SH-SY5Y (cell line): ENCODE results near the gene PPARGC1A.

ENCODE experiments used
- GATA2 ChIP-seq: IDR thresholded peaks from 2 replicates; pipeline ENCODE4 v1.6.1; 2011; ENCODE audit warnings: mild to moderate bottlenecking, low read depth, low read length
- GATA3 ChIP-seq: IDR thresholded peaks from 2 replicates; pipeline ENCODE4 v1.6.1; 2011; ENCODE audit warnings: low read depth, mild to moderate bottlenecking, low read length, moderate library complexity

PPARGC1A gene, protein sequence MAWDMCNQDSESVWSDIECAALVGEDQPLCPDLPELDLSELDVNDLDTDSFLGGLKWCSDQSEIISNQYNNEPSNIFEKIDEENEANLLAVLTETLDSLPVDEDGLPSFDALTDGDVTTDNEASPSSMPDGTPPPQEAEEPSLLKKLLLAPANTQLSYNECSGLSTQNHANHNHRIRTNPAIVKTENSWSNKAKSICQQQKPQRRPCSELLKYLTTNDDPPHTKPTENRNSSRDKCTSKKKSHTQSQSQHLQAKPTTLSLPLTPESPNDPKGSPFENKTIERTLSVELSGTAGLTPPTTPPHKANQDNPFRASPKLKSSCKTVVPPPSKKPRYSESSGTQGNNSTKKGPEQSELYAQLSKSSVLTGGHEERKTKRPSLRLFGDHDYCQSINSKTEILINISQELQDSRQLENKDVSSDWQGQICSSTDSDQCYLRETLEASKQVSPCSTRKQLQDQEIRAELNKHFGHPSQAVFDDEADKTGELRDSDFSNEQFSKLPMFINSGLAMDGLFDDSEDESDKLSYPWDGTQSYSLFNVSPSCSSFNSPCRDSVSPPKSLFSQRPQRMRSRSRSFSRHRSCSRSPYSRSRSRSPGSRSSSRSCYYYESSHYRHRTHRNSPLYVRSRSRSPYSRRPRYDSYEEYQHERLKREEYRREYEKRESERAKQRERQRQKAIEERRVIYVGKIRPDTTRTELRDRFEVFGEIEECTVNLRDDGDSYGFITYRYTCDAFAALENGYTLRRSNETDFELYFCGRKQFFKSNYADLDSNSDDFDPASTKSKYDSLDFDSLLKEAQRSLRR

DNA sequence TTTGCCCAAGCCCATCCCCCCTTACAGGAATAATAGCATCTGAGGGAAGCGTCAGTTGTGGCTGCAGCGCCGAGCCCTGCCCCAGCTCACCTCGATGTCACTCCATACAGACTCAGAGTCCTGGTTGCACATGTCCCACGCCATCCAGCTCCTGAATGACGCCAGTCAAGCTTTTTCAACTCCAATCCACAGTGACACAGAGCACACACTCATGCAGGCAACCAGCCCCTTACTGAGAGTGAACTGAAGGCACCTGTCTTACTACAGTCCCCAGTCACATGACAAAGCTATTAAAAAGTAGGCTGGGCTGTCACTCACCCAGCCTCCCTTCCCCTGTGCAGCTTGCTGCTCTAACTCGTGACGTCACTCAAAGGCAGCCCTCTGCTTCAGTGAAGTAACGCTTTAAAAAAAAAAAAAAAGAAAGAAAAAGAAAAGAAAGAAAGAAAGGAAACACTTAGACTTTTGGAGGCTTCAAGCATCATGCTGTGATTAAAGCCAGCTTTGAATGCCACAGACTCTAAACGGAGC, at the start of gene PPARGC1A:
PPARGC1A (minus strand) TSS at position 234 of the 528 bp plus-strand sequence; CDS start at position 144, 90 bp downstream.
- no peak for TF ChIP-seq GATA2
- no peak for TF ChIP-seq GATA3

DNA sequence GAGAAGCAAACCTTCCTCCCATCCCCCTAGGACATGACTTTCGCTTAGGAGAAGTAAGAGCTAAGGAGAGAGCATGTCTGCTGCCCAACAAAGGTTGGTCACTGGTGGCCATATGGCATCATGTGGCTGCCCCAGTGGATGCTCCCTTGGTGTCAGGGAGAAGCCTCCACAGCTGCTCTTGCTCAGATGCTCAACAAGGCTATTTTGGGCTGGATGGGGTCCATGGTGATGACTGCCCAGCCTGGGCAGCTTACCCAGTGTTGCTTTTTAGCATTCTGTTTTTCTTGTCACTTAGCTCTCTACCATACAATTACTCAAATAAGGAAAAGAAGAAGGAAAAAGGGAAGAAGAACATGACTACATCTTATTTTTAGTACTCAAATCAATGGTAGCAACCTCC, 48.9 kb upstream of the PPARGC1A start:
- no peak for TF ChIP-seq GATA3
- no peak for TF ChIP-seq GATA2

DNA sequence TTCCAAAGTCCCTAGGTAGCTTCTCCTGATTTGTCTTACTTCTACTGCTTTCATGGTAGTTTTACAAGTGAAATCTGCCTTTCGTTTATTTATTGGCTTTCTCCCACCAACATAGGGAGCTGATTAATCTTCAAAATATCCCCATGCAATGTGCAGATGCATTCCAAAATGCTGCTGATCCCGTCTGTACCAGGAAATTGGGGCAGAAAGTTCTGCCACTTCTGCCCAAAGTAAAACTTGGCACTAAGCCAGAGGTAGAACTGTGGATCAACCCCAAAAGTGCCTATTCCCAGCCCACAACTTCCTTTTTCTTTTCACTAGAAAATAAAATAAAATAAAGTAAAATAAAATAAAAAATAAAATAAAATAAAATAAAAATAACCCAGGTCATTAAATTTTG, 47.3 kb upstream of the PPARGC1A start:
- TF ChIP-seq GATA3 (no peak), GATA2 (no peak)

DNA sequence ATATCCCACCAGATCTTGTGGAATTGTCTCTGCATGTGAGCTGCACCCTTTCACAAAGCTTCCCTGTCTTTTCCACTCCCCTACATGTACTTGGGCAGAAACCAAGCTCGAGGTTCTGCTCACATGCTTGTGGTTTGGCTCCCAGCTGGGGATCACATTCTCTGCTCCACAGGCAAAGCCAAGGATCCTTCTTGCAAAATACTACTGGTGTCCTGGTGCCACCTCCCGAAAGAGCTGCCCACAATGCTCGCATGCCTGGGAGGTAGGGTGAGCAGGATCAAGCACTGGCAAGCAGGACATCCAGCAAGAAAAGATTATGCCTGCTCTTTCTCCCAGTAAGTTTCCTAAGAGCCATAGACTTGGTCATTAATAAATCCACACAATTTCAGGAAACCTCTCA, 45.1 kb upstream of the PPARGC1A start:
- no peak for TF ChIP-seq GATA2
- no peak for TF ChIP-seq GATA3

DNA sequence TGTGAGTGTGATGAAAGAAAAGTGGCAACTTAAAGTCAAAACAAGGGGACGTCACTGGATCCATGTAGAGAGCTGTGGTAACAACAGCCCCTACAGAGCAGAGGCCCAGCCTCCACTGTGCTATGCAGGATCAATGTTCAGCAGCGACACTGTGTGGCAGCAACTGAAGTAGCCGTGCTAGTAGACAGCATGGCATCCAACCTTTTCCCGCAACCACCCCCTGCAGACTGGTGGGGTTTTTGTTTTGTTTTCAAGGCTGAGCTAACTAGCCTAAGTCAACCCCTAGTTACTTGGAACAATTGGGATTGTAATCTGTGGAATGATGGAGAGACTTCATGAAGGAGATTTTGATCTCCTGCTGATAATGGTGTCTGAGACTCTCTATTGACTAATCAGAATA, 44.4 kb upstream of the PPARGC1A start:
- TF ChIP-seq GATA3: no peak
- TF ChIP-seq GATA2: no peak

DNA sequence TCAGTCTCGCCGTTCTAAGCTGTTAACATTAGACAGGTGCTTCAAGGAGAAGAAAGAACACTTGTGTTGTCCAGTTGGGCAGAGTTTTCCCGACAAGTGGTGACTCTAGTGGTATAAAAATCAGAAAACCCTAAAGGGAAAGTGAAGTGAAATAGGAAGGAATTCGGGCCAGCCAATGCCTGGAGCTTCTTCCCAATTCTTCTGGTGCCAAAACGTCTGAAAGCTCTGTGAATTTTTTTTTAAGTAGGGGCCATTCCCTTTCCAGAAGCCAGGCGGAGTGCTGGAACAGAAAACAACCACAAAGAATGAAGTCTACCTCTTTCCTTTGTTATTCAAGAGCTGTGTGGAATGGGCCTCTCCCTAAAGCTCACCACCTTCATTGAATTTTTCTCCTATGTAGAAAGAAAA, 43.1 kb upstream of the PPARGC1A start:
- TF ChIP-seq GATA2 (no peak), GATA3 (no peak)

DNA sequence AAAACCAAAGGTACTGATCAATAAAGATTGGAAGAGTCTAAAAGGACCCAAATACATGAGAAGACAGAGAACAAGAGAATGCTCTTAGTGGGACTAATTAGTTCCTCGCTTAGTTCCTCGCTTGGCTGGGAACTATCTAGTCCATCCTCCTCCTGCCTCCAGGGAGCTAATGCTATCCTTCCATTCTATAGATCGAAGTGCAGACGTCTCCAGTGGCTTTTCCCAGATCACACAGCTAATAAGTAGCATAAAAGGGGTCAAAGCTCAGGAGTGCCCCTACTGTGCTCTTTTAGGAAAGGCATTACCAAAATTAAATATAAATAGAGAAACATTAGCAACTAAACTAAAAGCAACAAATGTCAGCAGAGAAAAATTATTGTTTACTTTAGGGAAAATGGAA, 42.3 kb upstream of the PPARGC1A start:
- TF ChIP-seq GATA3 (no peak), GATA2 (no peak)

DNA sequence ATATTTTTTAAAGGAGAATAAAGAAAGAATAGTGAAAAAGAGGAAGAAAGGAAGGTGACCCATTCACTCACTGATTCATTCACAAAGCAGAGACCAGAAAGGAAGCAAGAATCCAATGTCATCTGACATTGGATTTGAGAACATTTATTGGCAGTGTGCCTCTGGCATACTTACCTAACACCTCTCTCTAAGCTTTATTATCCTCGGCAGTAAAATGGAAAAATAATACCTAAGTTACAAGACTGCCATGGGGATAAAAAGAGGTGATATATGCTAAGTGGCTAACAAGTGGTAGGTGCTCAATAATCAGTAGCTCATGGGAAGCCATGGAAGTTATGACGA, 41.6 kb upstream of the PPARGC1A start:
- TF ChIP-seq GATA2 (no peak), GATA3 (no peak)

DNA sequence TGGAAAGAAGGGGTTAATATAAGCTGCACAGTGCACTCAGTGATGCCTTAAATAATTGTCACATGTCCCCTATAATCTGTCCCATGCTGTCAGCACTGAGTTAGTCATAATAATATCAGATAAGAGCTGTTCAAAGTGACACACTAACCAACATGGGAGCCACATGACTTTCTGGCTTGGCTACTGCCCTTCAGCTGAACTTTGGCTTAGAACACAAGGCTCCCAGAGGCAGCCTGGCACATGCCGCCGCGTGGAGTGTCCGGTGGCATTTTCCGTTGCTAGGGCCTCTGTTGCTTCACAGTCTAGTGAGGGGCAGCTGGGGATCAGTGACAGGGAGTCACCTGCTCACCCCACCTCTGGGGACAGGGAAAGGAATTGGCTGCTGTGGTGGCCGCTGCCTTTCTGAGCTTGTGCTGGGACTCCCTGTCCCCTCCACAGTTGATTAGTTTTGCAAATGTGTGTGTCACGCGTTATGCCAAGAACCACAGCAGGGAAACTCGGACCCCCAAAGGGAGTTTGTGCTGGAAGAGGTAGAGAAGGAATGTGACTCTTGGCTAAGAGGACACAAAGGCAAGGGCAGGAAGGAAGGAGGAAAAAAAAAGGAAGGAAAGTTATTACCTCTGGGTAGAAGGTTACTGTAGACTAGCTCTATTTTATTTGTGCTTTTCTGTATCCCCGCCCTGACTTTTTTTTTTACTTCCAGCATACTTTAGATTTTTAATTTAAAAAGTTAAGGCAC, 41.1 kb upstream of the PPARGC1A start:
- TF ChIP-seq GATA2 (no peak), GATA3 (no peak)

DNA sequence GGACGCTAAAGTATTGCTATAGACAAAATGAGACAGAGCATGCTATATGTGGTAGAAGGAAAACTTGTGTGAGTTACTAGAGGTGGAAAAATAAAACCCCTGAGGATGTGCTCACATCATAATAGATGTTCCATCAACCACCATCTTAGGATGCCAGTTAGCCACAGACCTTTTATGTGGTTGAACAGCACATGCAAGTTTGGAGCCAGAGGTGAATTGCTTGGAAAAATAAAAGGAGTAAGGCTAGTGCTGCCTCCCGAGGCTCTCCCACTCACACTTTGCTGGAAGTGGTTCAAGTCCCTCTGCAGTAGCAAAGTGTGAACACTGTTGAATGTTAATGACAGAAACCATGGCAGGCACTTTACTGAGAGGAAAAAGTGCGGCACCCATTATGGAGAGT, 39.4 kb upstream of the PPARGC1A start:
- TF ChIP-seq GATA3 (no peak), GATA2 (no peak)

DNA sequence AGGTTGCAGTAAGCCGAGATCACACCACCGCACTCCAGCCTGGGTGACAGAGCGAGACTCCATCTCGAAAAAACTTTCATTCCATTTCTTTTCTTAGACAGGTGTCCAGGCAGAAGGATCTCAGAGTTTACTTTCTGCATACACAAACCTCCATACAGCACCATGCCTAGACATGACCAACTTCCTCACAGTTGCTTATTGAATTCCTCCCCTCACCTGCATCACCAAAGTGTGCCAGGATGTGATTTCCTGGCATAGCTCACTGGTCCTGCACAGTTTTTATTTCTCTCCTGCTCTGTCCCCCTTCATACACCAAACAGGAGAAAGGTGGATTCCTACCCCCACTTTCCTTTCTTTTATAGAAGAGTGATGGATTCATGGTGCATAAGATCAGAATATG, 34.7 kb upstream of the PPARGC1A start:
- TF ChIP-seq GATA3 (no peak), GATA2 (no peak)

DNA sequence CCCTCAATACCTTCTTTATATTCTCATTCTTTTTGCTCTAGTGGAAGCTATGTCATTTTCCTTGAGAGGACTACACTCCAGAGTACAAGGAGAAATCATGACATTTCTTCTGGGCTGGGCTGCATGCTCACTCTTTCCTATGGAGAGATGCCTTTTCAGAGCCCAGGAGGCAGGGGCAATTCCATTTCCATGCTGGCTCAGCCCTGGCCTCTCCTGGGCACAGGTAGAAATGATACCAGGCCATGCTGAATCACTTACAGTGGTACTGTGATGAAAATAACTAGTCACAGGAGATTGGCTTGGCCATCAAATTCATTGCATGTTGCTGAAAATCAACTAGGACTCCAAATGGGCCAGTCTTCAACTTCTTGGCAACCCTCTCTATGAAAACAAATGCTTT, 34.0 kb upstream of the PPARGC1A start:
- TF ChIP-seq GATA3 (no peak), GATA2 (no peak)

DNA sequence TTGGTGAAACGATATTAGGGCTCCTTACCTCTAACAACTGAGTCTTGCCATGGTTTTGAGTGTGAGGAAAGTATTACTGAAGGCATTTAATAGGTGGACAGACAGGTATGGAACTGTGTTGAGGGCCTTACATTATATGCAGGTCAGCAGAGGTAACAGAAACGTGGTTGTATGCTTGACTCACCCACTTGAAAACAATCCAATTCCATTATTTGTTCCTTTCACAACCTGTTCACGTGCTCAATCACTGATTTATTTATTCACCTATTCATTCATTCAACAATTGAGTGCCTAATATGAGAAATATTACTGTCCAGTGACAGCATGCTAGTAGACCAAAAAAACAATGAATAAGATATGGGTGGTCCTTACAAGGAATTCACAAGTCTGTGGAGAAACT, 33.3 kb upstream of the PPARGC1A start:
- TF ChIP-seq GATA3 (no peak), GATA2 (no peak)

DNA sequence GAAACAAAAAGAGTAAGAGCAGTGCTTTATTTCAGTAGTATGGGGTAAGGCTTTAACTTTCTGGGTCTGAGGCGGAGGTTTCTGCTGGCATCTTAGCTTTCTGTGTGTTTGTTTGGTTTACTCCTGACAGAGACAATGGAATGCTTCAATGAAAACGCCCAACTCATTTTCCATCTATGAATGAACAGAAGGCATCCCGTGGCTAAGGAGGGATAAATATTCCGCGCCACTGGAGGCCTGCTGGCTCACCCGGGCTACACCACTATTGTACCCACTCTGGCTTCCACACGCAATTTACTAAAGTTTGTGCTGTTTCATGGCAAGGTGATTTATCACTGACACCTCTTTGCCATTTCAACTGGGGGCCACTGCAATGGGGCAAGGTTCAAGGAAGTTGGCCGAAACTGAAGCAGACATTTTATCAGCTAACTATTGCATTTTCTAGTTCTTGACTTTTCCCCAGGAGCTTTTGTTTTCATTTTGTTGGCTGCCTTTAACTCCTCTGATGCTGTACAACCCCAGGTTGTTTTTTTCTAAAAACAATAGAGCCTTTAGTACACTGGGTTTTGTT, 32.8 kb upstream of the PPARGC1A start:
- TF ChIP-seq GATA2 (no peak), GATA3 (no peak)
